ENCODE data around the gene APC.

GRCh38 chr5:112822456-112822855 is 84.8 kb downstream of the APC start:
- TF ChIP-seq, protein P1, sequence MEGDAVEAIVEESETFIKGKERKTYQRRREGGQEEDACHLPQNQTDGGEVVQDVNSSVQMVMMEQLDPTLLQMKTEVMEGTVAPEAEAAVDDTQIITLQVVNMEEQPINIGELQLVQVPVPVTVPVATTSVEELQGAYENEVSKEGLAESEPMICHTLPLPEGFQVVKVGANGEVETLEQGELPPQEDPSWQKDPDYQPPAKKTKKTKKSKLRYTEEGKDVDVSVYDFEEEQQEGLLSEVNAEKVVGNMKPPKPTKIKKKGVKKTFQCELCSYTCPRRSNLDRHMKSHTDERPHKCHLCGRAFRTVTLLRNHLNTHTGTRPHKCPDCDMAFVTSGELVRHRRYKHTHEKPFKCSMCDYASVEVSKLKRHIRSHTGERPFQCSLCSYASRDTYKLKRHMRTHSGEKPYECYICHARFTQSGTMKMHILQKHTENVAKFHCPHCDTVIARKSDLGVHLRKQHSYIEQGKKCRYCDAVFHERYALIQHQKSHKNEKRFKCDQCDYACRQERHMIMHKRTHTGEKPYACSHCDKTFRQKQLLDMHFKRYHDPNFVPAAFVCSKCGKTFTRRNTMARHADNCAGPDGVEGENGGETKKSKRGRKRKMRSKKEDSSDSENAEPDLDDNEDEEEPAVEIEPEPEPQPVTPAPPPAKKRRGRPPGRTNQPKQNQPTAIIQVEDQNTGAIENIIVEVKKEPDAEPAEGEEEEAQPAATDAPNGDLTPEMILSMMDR (IDR thresholded peaks at IDR 0.05), result no peak
- no peak for TF ChIP-seq EZH2 (IDR thresholded peaks at IDR 0.05; ENCODE audit: borderline replicate concordance, insufficient read depth, low read depth, low read length, poor library complexity, severe bottlenecking)

Measured in B cell (primary cell).